IPS DF 6.9 (cell line): Measurements from ENCODE around the gene BBS2.

Experiments used
- DNase-seq: peaks from one replicate; pipeline ENCODE4 v3.0.0-alpha.2; 2013; ENCODE audit warnings: low read depth, low spot score
- H3K27ac ChIP-seq: one replicate; pipeline ENCODE4 v1.5.1; 2013; ENCODE audit warnings: low read length, control low read depth
- H3K27me3 ChIP-seq: 2 replicates; pipeline ENCODE4 v1.6.1; 2013; ENCODE audit warnings: mild to moderate bottlenecking, low read length; ENCODE audit not compliant: control insufficient read depth, insufficient read depth
- H3K36me3 ChIP-seq: 2 replicates; pipeline ENCODE4 v1.6.1; 2013; ENCODE audit warnings: low read length; ENCODE audit not compliant: control insufficient read depth, insufficient read depth
- H3K4me1 ChIP-seq: 2 replicates; pipeline ENCODE4 v1.6.1; 2013; ENCODE audit warnings: low read length; ENCODE audit not compliant: control insufficient read depth, insufficient read depth
- H3K4me3 ChIP-seq: 2 replicates; pipeline ENCODE4 v1.5.1; 2013; ENCODE audit warnings: mild to moderate bottlenecking, low read length
- H3K9me3 ChIP-seq: 2 replicates; pipeline ENCODE4 v1.6.1; 2013; ENCODE audit warnings: low read length, inconsistent platforms; ENCODE audit not compliant: control insufficient read depth, insufficient read depth
- WGBS: extraction: QIAGEN DNeasy Blood & Tissue Kit; methylation state at CpG from one replicate; pipeline ENCODE4 v1.1.7; 2013; ENCODE audit warnings: mixed read lengths, missing lambda C conversion rate; ENCODE audit not compliant: insufficient read length, insufficient coverage; 5-methylcytosine and 5-hydroxymethylcytosine counted together

BBS2 gene

GRCh38 chr16:56519459-56520250 is at the start of gene BBS2:
BBS2 (minus strand) TSS chr16:56520024; CDS start chr16:56519862, 162 bp downstream.
- no CpG with 5 or more reads among the region's 65 CpGs for WGBS
- Histone ChIP-seq H3K4me3 (peak within 1 kb of the TSS; percentile 82), H3K36me3 (no peaks in the 10 kb centered on the region), H3K9me3 (no peaks in the 10 kb centered on the region), H3K4me1 (no peaks in the 10 kb centered on the region), H3K27ac (no peak within 1 kb of the TSS), H3K27me3 (no peaks in the 10 kb centered on the region)
- DNase-seq: peak; percentile 48

- Histone ChIP-seq H3K27me3 (no peaks in the 10 kb centered on the region), H3K9me3 (no peaks in the 10 kb centered on the region), H3K4me3 (no peak within 1 kb of the TSS), H3K36me3 (no peaks in the 10 kb centered on the region), H3K4me1 (no peaks in the 10 kb centered on the region), H3K27ac (no peak within 1 kb of the TSS)
- DNase-seq: no peak
- no CpG with 5 or more reads among the region's 12 CpGs for WGBS
Measured at GRCh38 chr16:56564793-56565477, 45.1 kb upstream of the BBS2 start, which contains the start of gene MT4. MT4 (plus strand) TSS chr16:56565073; CDS start chr16:56565129, 56 bp downstream.

DNA sequence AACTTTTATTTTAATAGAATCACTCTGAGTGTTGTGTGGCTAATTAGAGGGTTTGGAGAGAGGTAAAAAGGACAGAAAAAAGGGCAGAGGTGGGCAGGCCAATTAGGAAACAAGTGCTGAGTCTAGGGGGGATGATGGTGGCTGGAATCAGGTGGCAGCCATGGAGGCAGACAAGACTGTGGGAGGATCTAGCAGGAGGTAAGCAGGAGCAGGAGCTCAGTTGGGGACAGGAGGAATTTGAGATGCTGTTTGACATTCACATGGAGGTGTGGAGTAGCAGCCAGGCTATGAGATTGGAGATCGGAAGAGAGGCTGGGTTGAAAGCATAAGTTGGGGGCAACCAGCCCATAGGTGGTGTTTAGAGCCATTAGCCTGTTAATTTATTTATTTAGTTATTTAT is 41.3 kb upstream of the BBS2 start:
- no peak overlapping the region for H3K4me3 ChIP-seq
- no peaks in the 10 kb centered on the region for H3K27me3 ChIP-seq
- H3K4me1 ChIP-seq: no peaks in the 10 kb centered on the region
- H3K36me3 ChIP-seq: no peaks in the 10 kb centered on the region
- no peaks in the 10 kb centered on the region for H3K9me3 ChIP-seq
- no peak overlapping the region for H3K27ac ChIP-seq
- no CpG with 5 or more reads among the region's 1 CpG for WGBS
- DNase-seq: no peak

GRCh38 chr16:56560447-56560846 is 40.6 kb upstream of the BBS2 start:
- no CpG with 5 or more reads among the region's 1 CpG for WGBS
- Histone ChIP-seq H3K4me1 (no peaks in the 10 kb centered on the region), H3K4me3 (no peak overlapping the region), H3K9me3 (no peaks in the 10 kb centered on the region), H3K27me3 (no peaks in the 10 kb centered on the region), H3K36me3 (no peaks in the 10 kb centered on the region), H3K27ac (no peak overlapping the region)
- no peak for DNase-seq

- H3K4me1 ChIP-seq: no peaks in the 10 kb centered on the region
Measured at GRCh38 chr16:56559109-56559508, 39.3 kb upstream of the BBS2 start.

GRCh38 chr16:56558024-56558747 is 38.4 kb upstream of the BBS2 start:
- WGBS: no CpG with 5 or more reads among the region's 8 CpGs
- Histone ChIP-seq H3K4me3 (no peak overlapping the region), H3K27me3 (no peaks in the 10 kb centered on the region), H3K27ac (no peak overlapping the region), H3K36me3 (no peaks in the 10 kb centered on the region), H3K9me3 (no peaks in the 10 kb centered on the region), H3K4me1 (no peaks in the 10 kb centered on the region)
- DNase-seq: no peak

More at GRCh38 chr16:56559109-56559508, 39.3 kb upstream of the BBS2 start:
- WGBS: no CpG with 5 or more reads among the region's 4 CpGs
- Histone ChIP-seq H3K4me3 (no peak overlapping the region), H3K27ac (no peak overlapping the region), H3K36me3 (no peaks in the 10 kb centered on the region), H3K27me3 (no peaks in the 10 kb centered on the region), H3K9me3 (no peaks in the 10 kb centered on the region)
- no peak for DNase-seq

DNA sequence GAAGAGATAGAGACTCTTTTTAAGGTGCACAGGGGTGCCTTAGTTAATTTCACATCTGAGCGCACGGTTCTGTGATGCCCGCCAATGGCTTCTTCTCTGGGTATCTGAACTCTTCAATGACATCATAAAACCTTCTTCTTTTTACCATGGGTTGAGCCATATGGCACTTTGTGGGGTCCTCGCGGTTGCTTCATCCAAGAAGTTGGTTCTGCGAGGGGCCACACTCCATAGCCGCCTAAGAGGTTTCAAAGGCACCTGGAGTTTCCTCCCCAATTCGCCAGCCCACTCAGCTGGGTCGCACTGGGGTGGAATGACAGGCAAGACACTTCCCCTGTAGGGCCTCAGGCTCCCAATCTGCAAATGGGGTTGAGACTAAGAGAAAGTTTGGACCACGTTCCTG is 34.6 kb upstream of the BBS2 start:
- Histone ChIP-seq H3K4me3 (no peak overlapping the region), H3K27ac (no peak overlapping the region), H3K4me1 (no peaks in the 10 kb centered on the region), H3K27me3 (no peaks in the 10 kb centered on the region), H3K36me3 (no peaks in the 10 kb centered on the region), H3K9me3 (no peaks in the 10 kb centered on the region)
- no peak for DNase-seq
- WGBS: no CpG with 5 or more reads among the region's 10 CpGs

DNA sequence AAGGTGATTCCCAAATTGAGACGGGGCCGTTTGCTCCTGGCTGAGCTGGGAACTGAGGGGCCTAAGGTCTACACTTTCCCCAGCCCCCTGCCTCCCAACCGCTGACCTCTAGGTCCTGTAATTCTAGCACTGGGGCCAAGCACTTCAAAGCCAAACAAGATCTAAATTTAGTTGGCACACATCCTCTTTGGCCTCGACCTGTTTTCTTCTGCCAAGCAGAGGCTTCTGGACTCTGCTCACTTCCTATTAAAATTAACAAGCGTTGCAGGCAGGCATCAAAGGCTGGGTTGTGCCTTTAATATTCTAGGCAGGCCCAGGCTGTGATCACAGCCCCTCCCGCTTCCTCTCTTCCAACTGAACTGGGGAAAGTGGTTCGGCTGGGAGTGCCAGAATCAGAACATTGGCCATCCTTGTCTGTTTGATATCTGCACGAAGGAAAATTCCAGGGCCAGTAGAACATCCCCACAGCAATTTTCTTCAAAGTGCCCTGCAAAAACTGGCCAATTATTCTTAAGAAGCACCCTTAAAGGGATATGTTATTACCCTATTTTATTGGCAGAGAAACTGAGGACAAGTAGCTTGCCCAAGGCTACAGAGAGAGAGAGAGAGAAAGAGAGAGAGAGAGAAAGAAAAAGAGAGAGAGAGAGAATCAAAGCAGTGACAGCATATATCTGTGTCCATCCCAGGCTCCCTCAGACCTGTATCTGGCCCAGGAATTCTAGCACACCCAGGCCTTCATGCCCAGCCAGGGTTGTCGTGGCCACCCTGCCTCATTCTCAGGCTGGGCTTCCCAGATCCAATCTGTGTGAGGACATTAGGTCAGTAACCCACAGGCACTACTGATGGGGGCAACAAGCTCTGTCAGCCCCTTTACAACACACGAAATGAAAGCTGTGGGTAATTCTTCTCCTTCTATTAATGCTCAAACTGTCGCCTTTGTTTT is 32.2 kb upstream of the BBS2 start:
- H3K4me3 ChIP-seq: no peak overlapping the region
- H3K27me3 ChIP-seq: no peaks in the 10 kb centered on the region
- H3K9me3 ChIP-seq: no peaks in the 10 kb centered on the region
- no peak for DNase-seq
- no CpG with 5 or more reads among the region's 11 CpGs for WGBS
- H3K36me3 ChIP-seq: no peaks in the 10 kb centered on the region
- H3K27ac ChIP-seq: no peak overlapping the region
- peaks cover 4% of the 10 kb centered on the region for H3K4me1 ChIP-seq

- DNase-seq: no peak
- peaks cover 6% of the 10 kb centered on the region for H3K4me1 ChIP-seq
- no CpG with 5 or more reads among the region's 5 CpGs for WGBS
Measured at GRCh38 chr16:56549744-56550385, 30.0 kb upstream of the BBS2 start.

More at GRCh38 chr16:56549744-56550385, 30.0 kb upstream of the BBS2 start:
- Histone ChIP-seq H3K9me3 (no peaks in the 10 kb centered on the region), H3K27ac (no peak overlapping the region), H3K4me3 (no peak overlapping the region), H3K27me3 (no peaks in the 10 kb centered on the region), H3K36me3 (no peaks in the 10 kb centered on the region)
